NCI-H748 (cell line): Measurements from ENCODE around the gene DAAM2.

Experiments
- DNase-seq: peaks from one replicate; lab custom pipeline; 2025; ENCODE audit not compliant: unreplicated experiment; lab: John Stamatoyannopoulos, UW

The DAAM2 gene

GRCh38 chr6:39947611-39948068 is 155.5 kb downstream of the DAAM2 start:
- DNase-seq: no peak

GRCh38 chr6:39948199-39948791 is 156.1 kb downstream of the DAAM2 start:
- no peak for DNase-seq

GRCh38 chr6:39950125-39950720 is 158.0 kb downstream of the DAAM2 start:
- DNase-seq: no peak

GRCh38 chr6:39951191-39951590 is 159.0 kb downstream of the DAAM2 start:
- no peak for DNase-seq

- DNase-seq: no peak
These were observed 159.5 kb downstream of the DAAM2 start for GRCh38 chr6:39951716-39952115.

- DNase-seq: no peak
These were observed 160.0 kb downstream of the DAAM2 start for GRCh38 chr6:39952167-39952566.

- no peak for DNase-seq
These were observed 161.0 kb downstream of the DAAM2 start for GRCh38 chr6:39953076-39953618.
